NCI-H748 treated with DMSO at 0.1 percent for 48 hours (cell line): ENCODE data around the gene THUMPD3.

Experiments used
- DNase-seq: peaks from one replicate; lab custom pipeline; 2025; lab: John Stamatoyannopoulos, UW

Gene THUMPD3

GRCh38 chr3:9420850-9421549 is 58.1 kb downstream of the THUMPD3 start:
- no peak for DNase-seq

DNA sequence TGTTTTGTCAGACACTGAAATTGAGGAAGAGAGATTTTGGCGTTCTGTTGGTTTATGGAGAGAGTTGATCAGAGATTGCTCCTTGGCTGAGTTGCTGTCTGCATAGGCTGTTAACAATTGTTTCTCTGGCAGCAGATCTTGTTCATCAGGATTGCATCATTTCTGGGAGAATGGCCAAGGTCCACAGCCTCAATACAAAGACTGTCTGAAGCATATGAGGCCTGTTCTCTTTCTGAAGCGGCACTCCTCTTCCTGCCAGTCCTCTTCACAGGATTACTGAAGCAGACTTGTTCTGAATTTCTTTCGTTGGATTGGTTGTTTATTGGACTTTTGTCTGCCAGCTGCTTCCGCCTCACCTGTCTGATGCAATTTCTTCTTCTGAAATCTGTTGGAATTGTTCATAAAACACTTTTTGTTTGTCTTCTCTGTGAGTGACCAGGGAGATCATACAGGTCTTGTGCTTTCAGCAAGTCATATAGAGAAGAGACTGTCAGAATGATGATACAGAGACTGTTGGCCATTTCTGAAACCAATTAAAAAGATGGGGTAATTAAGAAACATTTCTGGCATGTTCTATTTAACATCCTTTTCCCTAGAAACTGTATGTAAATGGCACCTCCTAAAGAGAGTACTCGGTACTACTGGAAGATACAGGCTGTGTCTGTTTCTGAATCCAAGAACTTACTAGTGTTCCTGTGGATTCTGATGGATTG is 60.0 kb downstream of the THUMPD3 start:
- peak; percentile 72 for DNase-seq

DNA sequence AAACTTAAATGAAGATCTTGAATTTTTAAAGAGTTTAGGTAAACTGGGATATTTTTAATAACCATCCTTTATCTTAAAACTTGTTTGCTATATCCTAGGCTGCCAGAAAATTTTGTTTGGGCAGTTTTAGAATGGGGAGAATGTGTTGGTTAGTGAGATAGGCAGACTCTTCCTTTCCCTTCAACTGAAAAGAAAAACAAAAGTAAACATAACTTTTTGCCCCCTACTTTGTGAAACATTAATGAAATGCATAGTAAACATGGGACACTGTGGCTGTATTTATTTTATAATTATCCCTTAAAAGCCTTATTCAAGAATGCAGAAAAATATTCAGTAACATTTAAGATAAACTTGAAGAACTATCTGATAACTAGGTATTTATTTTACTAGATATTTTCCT is 65.6 kb downstream of the THUMPD3 start:
- no peak for DNase-seq

GRCh38 chr3:9430733-9431132 is 67.9 kb downstream of the THUMPD3 start:
- DNase-seq: no peak

GRCh38 chr3:9433627-9434521 is 71.0 kb downstream of the THUMPD3 start:
- DNase-seq: no peak

DNA sequence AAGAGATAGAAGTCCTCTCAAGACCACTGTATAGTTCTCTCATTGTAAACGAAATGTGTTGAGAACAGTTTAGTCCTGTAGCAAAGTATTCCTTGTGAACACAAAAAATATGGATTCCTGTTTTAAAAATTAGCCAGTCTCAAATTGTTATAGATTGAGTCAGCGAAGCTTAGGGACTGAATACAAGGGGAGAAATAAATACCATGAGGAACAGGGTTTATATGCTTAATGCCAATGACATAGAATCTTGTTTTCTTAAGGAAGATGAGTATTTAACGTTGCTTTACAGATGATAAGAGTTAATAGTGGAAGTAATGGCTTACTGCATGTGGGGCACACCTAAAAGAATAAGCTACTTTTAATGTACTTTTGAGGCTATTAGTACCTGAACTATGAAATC is 72.5 kb downstream of the THUMPD3 start:
- no peak for DNase-seq
